H1 (cell line): ENCODE measurements around the gene TMBIM1. TPM values are rescaled to one million over a fixed set of nuclear protein-coding genes. Genes with fewer than 3 reads are reported as not detected.

Experiments used
- BRCA1 ChIP-seq: IDR thresholded peaks from 2 replicates; pipeline ENCODE4 v1.6.1; 2012; ENCODE audit warnings: low read depth, low read length, improper control_type of control experiment
- KDM1A ChIP-seq: fragments of 200-600, 300-600 bp; sonication (generic); IDR thresholded peaks from 2 replicates; pipeline ENCODE4 v1.7.1; 2016; ENCODE audit warnings: mild to moderate bottlenecking, low read length, borderline replicate concordance
- RFX5 ChIP-seq: IDR thresholded peaks from 2 replicates; pipeline ENCODE4 v1.6.1; 2011; ENCODE audit warnings: low read depth, low read length, improper control_type of control experiment, borderline replicate concordance
- RXRA ChIP-seq: IDR thresholded peaks from 2 replicates; pipeline ENCODE4 v1.6.1; 2011; ENCODE audit warnings: low read depth, mild to moderate bottlenecking, low read length, moderate library complexity; ENCODE audit not compliant: insufficient read depth
- polyA plus RNA-seq, 7 experiments: library from polyadenylated mRNA; depleted of rRNA in 3 of 7; stranded (reverse) in 5 of 7; unstranded in 2 of 7; fragments of >200 nt in 5 of 7; fragments of 200-250 nt in 2 of 7; gene quantifications; 1 replicate in 5 of 7; 2 replicates in 1 of 7; 4 replicates in 1 of 7; pipeline versions ENCODE4 v1.2.1 to v1.2.3, GENCODE V29; 2011 to 2013; ENCODE audit warnings: missing spikeins in 2 of 7, mixed read lengths in 2 of 7
- total RNA-seq: library from RNA; stranded (reverse); fragmentation: NEBNext Ultra II Directional; extraction: Animal tissue kit (Norgen Biotek cat#: 25700); gene quantifications from 2 replicates; pipeline ENCODE4 v1.2.1, GENCODE V29; 2021

Gene TMBIM1
- total and polyA plus RNA-seq, 2 of the 8 experiments (the other 6 are each of a cell fraction or from before 2014, with no cell fraction given), result 22.1 to 36.8 TPM

DNA sequence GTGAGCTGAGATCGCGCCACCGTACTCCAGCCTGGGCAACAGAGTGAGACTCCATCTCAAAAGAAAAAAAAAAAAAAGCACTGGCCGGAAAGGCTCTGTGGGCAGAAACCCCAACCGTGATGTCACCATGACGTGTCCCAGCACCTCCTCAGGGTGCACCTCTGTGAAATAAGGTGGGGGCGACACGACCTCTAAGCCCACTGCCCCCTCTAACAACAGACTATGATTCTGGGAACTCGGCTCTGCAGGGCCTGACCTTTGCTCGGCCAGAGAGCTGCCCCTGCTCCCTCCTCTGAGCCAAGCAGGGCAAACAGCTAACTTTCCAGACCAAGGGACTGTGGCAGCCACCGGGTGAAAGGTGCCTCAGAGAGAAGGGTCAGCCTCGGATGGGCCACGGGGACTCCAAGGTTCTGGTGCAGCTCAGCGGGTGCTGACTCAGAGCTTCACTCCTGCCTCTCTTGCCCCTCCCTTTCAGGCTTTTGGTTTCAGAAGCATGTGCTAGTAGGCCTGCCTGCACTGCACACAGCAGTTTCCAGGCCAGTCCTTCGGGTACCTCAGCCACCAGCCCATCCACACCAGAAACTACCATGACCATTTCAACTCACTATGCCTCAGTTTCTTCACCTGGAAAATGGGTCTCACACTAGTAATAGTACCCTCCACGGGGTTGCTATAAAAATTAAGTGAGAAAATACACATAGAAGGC lies 8.0 kb downstream of the TMBIM1 start (continued):
- TF ChIP-seq RXRA, result no peak
- no peak for TF ChIP-seq BRCA1
- TF ChIP-seq RFX5, result no peak
- no peak for TF ChIP-seq KDM1A
